Left lung (tissue), 10 donors: ENCODE data around the gene FBXL7. TPM values are rescaled to one million over a fixed set of nuclear protein-coding genes. Genes with fewer than 3 reads are reported as not detected.

ENCODE experiments used
- ATAC-seq: fragments of 200-7000 bp; cut with Tn5 transposase; one replicate; pipeline ENCODE4 v1.9.1; 2020; ENCODE audit warnings: moderate library complexity
- DNase-seq, 4 donors: peaks; one replicate each; pipeline ENCODE4 v3.0.0-alpha.2; 2013 to 2020
- H3K27ac ChIP-seq, 2 donors: fragments of 200-600 bp; sonication (generic) in 1 of 2; one replicate each; pipeline versions ENCODE4 v1.5.0 to v1.8.0; 2020 to 2021
- H3K27me3 ChIP-seq, 2 donors: fragments of 200-600 bp; sonication (generic) in 1 of 2; one replicate each; pipeline versions ENCODE4 v1.5.0 to v1.8.0; 2020 to 2021
- H3K36me3 ChIP-seq, 2 donors: fragments of 200-600 bp; sonication (generic) in 1 of 2; one replicate each; pipeline versions ENCODE4 v1.5.0 to v1.8.0; 2020 to 2021
- H3K4me1 ChIP-seq, 2 donors: fragments of 200-600 bp; one replicate each; pipeline ENCODE4 v1.8.0; 2021
- H3K4me3 ChIP-seq, 2 donors: fragments of 200-600 bp; sonication (generic) in 1 of 2; one replicate each; pipeline versions ENCODE4 v1.5.0 to v1.8.0; 2020 to 2021; ENCODE audit warnings: mild to moderate bottlenecking in 1 of 2
- H3K9me3 ChIP-seq, 2 donors: fragments of 200-600 bp; sonication (generic) in 1 of 2; one replicate each; pipeline versions ENCODE4 v1.5.0 to v1.8.0; 2020 to 2021
- intact Hi-C, 2 donors: fragments of 100-400 bp; cut with DNase I; formaldehyde crosslinking; loops; one replicate each; pipeline versions ENCODE4 v1.11.2 to v1.14.2; 2022
- polyA plus RNA-seq, 6 donors: library from polyadenylated mRNA; unstranded; fragments of 120-200 nt; gene quantifications; one replicate each; pipeline ENCODE4 v1.2.1, GENCODE V29; 2013; ENCODE audit not compliant: insufficient read length in 6 of 6
- total RNA-seq, 2 donors: library from RNA; stranded (reverse); fragmentation: NEBNext Ultra II Directional; extraction: Animal tissue kit (Norgen Biotek cat#: 25700); gene quantifications; one replicate each; pipeline ENCODE4 v1.2.1, GENCODE V29; 2021
- TF ChIP-seq, protein P1 (sequence below), 2 donors: fragments of 200-600 bp; sonication (generic) in 1 of 2; IDR thresholded peaks; one replicate each; pipeline versions ENCODE4 v1.5.0 to v1.8.0; 2021; ENCODE audit warnings: antibody characterized with exemption in 2 of 2
- donor health status: DM: no; HTN: yes; CAD: no.
- donor health status: DM: no; HTN: no; CAD: no.

FBXL7 gene
- total and polyA plus RNA-seq, 8 donors, result 12.0 to 32.4 (median 28.1) TPM

DNA sequence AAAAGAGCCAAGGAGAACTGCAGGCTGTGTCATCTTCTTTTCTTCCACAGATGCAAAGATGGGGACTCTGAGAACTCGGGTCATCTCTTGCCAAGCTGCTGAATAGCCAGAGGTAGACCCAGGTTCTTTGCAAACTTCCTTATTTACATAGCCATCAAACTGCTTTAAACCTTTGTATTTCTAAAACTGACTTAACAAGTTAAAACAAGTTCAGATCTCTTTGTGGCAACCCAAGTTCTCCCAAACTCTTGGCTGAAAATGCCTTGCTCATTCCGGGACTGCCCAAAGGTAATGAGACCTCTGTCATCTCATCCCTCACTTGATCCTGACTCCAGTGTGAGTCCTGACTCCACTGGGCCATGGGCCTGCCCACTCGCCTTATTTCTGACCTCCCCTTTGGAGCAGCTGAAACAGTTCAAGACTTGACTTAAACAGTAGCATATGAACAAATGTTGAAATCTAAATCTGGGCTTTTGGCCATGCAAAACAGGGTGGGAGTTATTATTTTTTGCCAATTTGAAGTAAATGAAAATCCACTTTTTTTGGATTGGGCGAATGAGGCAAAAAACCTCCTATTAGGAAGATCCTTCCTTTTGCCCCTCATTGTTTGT lies 50.6 kb downstream of the FBXL7 start:
- H3K9me3 ChIP-seq, result no peaks in the 10 kb centered on the region
- no peaks in the 10 kb centered on the region for H3K36me3 ChIP-seq
- H3K4me1 ChIP-seq, result no peaks in the 10 kb centered on the region
- intact Hi-C loops, result no loop called here
- TF ChIP-seq, protein P1, sequence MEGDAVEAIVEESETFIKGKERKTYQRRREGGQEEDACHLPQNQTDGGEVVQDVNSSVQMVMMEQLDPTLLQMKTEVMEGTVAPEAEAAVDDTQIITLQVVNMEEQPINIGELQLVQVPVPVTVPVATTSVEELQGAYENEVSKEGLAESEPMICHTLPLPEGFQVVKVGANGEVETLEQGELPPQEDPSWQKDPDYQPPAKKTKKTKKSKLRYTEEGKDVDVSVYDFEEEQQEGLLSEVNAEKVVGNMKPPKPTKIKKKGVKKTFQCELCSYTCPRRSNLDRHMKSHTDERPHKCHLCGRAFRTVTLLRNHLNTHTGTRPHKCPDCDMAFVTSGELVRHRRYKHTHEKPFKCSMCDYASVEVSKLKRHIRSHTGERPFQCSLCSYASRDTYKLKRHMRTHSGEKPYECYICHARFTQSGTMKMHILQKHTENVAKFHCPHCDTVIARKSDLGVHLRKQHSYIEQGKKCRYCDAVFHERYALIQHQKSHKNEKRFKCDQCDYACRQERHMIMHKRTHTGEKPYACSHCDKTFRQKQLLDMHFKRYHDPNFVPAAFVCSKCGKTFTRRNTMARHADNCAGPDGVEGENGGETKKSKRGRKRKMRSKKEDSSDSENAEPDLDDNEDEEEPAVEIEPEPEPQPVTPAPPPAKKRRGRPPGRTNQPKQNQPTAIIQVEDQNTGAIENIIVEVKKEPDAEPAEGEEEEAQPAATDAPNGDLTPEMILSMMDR (IDR thresholded peaks at IDR 0.05), result no peak
- peak in 2 of 4 donors; percentile 68 to 75 for DNase-seq
- no peak overlapping the region for H3K27ac ChIP-seq
- peak; percentile 48 for ATAC-seq
- no peaks in the 10 kb centered on the region for H3K27me3 ChIP-seq
- H3K4me3 ChIP-seq, result no peak overlapping the region

DNA sequence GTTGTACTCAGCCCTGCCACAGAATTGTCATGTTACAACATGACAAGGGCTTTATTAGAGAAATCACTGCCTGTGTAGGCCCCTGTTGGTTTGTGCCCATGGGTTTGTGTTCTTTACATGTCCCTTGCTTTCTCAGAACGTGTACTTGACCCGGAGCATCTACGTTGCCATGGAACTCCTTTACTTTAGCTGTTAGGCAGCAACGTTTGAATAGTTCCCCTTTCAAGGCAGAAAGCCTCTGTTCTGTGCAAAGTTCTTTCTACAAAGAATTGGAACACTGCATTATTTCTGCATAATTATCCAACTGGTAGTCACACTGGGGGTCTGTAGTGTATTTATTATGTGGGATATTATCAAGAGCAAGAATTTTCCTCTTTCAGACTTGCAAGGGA lies 51.1 kb downstream of the FBXL7 start:
- intact Hi-C loops, result no loop called here
- H3K9me3 ChIP-seq, result no peaks in the 10 kb centered on the region
- H3K27ac ChIP-seq, result no peak overlapping the region
- no peak for ATAC-seq
- no peaks in the 10 kb centered on the region for H3K27me3 ChIP-seq
- DNase-seq, result no peak
- TF ChIP-seq, protein P1 (IDR thresholded peaks at IDR 0.05), result no peak
- no peaks in the 10 kb centered on the region for H3K4me1 ChIP-seq
- H3K4me3 ChIP-seq, result no peak overlapping the region
- H3K36me3 ChIP-seq, result no peaks in the 10 kb centered on the region

DNA sequence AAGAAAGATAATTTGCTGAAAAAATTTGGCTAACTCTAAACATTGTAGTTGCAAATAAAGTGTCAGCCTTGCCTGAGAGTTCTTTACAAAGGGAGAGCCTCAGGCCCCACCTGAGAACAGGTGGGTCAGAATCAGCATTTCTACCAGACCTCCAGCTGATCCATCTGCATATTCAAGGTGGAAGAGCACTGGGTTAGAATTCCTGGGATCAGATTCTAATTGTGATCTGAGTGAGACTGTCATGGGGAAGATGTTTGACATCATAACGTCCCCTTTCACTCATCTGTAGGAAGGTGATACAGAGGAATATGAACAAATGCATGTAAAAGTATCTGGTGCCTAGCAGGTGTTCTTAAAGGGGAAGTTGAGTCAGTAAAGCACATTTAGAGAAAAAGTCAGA lies 54.6 kb downstream of the FBXL7 start:
- intact Hi-C loops, result no loop called here
- Histone ChIP-seq H3K4me1 (no peaks in the 10 kb centered on the region), H3K4me3 (no peak overlapping the region), H3K27me3 (no peaks in the 10 kb centered on the region), H3K27ac (no peak overlapping the region), H3K9me3 (no peaks in the 10 kb centered on the region), H3K36me3 (no peaks in the 10 kb centered on the region)
- DNase-seq, result no peak
- ATAC-seq, result no peak
- TF ChIP-seq, protein P1 (IDR thresholded peaks at IDR 0.05), result no peak

DNA sequence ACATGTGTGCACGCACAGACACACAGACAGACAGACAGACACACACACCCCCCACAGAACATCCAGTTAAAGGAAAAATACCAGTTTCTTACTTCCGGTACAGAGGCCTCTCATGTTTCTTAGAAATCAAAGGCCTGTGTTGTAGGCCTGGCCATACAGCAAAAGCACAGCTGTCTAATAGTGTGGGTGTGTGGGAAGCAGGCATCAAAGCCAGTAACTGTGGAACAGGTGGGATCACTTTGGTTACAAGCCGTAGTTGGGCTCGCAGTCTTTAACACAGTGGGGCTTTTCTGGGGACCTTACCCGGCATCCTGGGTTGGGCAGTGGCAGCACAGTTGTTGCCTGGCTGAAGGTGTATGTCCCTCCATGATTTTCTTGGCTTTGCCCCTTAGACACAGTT lies 55.2 kb downstream of the FBXL7 start:
- DNase-seq, result no peak
- TF ChIP-seq, protein P1 (IDR thresholded peaks at IDR 0.05), result no peak
- no peak for ATAC-seq
- Histone ChIP-seq H3K4me1 (no peaks in the 10 kb centered on the region), H3K36me3 (no peaks in the 10 kb centered on the region), H3K9me3 (no peaks in the 10 kb centered on the region), H3K27me3 (no peaks in the 10 kb centered on the region), H3K27ac (no peak overlapping the region), H3K4me3 (no peak overlapping the region)
- intact Hi-C loops, result no loop called here

DNA sequence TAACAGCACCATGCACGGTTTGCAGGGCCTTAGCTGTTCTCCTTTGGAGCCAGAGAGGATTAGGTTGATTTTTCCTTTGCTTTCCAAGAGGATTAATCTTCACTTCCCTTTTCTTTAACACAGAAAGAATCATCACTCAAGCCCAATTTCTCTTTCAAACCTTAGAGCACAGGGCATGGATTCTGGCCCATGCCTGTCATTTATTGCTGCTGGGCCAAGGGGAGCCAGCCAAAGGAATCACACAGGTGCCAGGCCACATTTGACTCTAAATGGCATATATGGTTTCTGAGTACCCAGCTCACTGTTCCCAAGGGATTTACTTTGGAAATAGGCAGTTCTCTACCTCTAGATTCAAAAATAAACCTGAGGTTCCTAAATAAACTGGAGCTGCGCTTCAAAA lies 58.3 kb downstream of the FBXL7 start:
- Histone ChIP-seq H3K36me3 (no peaks in the 10 kb centered on the region), H3K4me3 (no peak overlapping the region), H3K4me1 (no peaks in the 10 kb centered on the region), H3K27me3 (no peaks in the 10 kb centered on the region), H3K27ac (no peak overlapping the region), H3K9me3 (peaks cover 0 to 3% of the 10 kb centered on the region in 2 donors)
- ATAC-seq, result no peak
- DNase-seq, result no peak
- TF ChIP-seq, protein P1 (IDR thresholded peaks at IDR 0.05), result no peak
- intact Hi-C loops, result no loop called here
